GM20000 (cell line): ENCODE measurements around the gene TMPRSS7.

Source experiments
- DNase-seq: peaks from one replicate; pipeline ENCODE4 v3.0.0; 2012; ENCODE audit warnings: low spot score
- CTCF ChIP-seq: IDR thresholded peaks from 2 replicates; pipeline ENCODE4 v1.5.1; 2012; ENCODE audit warnings: mild to moderate bottlenecking, control low read depth; ENCODE audit errors: extremely low read depth, missing control alignments

Gene TMPRSS7

DNA sequence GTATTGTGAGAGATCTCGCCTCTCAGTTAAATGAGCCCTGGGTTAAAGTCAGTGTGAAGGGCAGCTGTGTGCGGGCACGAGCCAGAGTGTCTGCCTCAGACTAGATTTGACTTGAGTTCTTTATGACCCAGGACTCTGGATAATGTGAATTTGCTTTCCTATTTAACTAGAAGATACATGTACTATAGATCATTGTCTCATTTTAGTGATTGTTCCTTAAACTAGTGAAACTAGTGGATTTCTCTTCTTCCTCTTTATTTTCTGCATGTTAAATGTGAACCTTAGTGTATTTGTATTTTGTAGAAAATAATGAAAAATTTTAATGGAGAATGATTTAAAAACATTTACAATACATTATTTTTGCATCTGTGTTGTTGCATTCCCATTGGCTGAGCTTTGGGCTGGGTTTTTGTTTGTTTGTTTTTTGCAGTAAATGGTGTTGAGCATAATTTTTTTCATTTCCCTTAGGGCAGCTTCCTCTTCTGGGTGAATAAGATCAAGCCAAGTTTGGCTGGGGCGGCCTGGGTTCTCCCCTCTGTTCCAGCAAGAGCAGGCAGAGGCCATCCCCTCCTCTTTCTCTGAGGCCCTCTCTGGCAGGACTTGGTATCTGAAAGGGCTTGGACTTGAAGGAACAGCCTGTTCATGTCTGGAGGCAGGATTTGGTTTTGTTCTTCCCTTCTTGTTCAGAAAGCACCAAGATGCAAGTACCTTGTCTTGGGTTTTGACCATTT lies 83.5 kb downstream of the TMPRSS7 start:
- DNase-seq: no peak

GRCh38 chr3:112119962-112120836 lies 85.7 kb downstream of the TMPRSS7 start:
- TF ChIP-seq CTCF: no peak
- no peak for DNase-seq

More for the DNA sequence above, 83.5 kb downstream of the TMPRSS7 start:
- TF ChIP-seq CTCF: no peak

DNA sequence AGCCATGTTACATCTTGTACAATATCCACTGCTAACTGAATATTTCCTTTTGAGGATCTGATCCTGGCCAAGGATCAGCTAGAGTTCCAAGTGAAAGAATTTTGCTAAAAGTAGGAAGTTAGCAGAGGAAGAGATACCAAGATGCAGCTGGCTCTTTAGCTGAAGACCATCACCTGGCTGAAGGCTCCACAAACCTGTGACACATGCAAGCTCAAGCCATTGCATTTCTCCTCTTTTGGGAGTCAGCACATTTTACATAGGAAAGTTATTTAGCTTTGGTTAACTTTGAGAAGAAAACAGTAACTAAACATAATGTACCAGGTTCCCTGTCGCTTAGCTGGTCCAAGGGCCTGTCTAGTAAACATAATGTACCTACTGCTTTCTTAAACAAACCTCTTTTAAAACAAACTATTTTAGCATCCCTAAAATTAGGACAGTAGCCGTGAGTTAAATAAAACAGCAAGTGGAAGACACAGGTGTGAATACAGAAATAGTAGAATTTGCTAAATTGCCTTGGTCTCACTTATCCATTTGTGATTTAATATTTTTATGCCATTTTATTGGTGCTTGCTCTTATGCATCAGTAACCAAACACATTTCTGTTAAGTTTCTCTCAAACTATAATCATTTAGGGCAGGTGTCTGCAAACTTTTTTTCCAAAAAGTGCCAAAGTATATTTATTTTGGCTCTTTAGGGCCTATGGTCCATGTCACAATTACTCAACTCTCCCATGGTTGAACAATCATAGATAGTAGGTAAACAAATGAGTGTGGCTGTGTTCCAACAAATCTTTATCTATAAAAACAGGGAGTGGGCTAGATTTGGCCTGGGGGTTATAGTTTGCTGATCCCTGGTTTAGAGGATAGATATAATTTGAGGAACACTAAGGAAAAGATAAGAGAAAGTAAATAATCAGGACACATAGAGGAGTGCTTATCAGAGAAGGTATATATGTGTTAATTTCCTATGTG lies 87.3 kb downstream of the TMPRSS7 start:
- DNase-seq: no peak
- no peak for TF ChIP-seq CTCF

GRCh38 chr3:112122870-112123269 lies 88.3 kb downstream of the TMPRSS7 start:
- no peak for TF ChIP-seq CTCF
- DNase-seq: no peak

DNA sequence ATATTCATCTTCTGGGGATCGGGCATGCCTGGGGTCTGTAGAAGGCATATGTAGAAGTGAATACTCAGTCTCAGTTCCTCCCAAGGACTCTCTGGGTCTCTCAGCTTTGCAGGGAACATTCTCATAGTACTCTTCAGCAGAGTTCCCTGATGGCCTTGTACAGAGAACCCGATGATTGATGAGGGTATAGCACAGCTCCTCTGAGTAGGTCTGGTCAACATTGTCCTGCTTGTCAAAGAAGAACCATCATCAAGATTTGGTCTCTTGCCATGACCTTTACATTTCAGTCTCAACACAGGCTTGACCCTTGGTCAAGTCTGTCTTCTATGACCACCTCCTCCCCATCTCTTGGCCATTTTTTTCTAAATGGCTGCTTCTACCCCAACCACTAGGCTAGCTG lies 89.0 kb downstream of the TMPRSS7 start:
- no peak for DNase-seq
- TF ChIP-seq CTCF: no peak

- TF ChIP-seq CTCF: no peak
- no peak for DNase-seq
Observed at GRCh38 chr3:112124907-112125607, 90.5 kb downstream of the TMPRSS7 start.
